CD8-positive, alpha-beta memory T cell (primary cell): ENCODE data around the gene TBC1D3B. TPM values are rescaled to one million over a fixed set of nuclear protein-coding genes. Genes with fewer than 3 reads are reported as not detected.
"Not testable (repeated sequence)": the region's sequence is repeated elsewhere in the genome, so short reads cannot be mapped to it uniquely, and the experiment has no call there.

Experiments used
- CTCF ChIA-PET: fragments of 350-600 bp; sonication (Branson Sonifier 250); formaldehyde crosslinking; loops from one replicate; lab custom pipeline; 2021; ENCODE audit warnings: antibody characterized with exemption; lab: Charles Lee
- POLR2A ChIA-PET: fragments of 350-600 bp; sonication (Branson Sonifier 250); formaldehyde crosslinking; loops from one replicate; lab custom pipeline; 2021; ENCODE audit warnings: antibody characterized with exemption; lab: Charles Lee
- DNase-seq, 5 donors: peaks; one replicate each; pipeline versions ENCODE4 v3.0.0 to v3.0.0-alpha.2; 2020 to 2022; ENCODE audit warnings: mixed read lengths in 1 of 5
- H3K27ac ChIP-seq: one replicate; pipeline ENCODE4 v1.7.0; 2013; ENCODE audit warnings: low read depth, mild to moderate bottlenecking, low read length, moderate library complexity
- H3K27me3 ChIP-seq: 2 replicates; pipeline ENCODE4 v1.7.0; 2013; ENCODE audit warnings: low read length, mild to moderate bottlenecking; ENCODE audit not compliant: insufficient read depth, poor library complexity, severe bottlenecking
- H3K36me3 ChIP-seq: 2 replicates; pipeline ENCODE4 v1.7.0; 2013; ENCODE audit warnings: mild to moderate bottlenecking, low read length, moderate library complexity; ENCODE audit not compliant: insufficient read depth
- H3K4me1 ChIP-seq: 2 replicates; pipeline ENCODE4 v1.7.0; 2013; ENCODE audit warnings: mild to moderate bottlenecking, low read length, moderate library complexity; ENCODE audit not compliant: insufficient read depth
- H3K4me3 ChIP-seq: 2 replicates; pipeline ENCODE4 v1.7.0; 2013; ENCODE audit warnings: mild to moderate bottlenecking, low read length
- H3K9me3 ChIP-seq: 2 replicates; pipeline ENCODE4 v1.7.0; 2013; ENCODE audit warnings: mild to moderate bottlenecking, low read length
- H3K27ac Mint-ChIP-seq, 8 donors: one replicate each; pipeline ENCODE4 v1.8.0; 2020 to 2021; ENCODE audit warnings: mixed read lengths in 8 of 8, mild to moderate bottlenecking in 6 of 8, inconsistent platforms in 3 of 8, moderate library complexity in 3 of 8
- H3K27me3 Mint-ChIP-seq, 2 donors: one replicate each; pipeline ENCODE4 v1.8.0; 2020 to 2021; ENCODE audit warnings: mixed read lengths in 2 of 2, mild to moderate bottlenecking in 1 of 2, moderate library complexity in 1 of 2
- H3K36me3 Mint-ChIP-seq, 3 donors: one replicate each; pipeline ENCODE4 v1.8.0; 2020 to 2021; ENCODE audit warnings: mixed read lengths in 3 of 3, inconsistent platforms in 1 of 3, mild to moderate bottlenecking in 1 of 3
- H3K4me1 Mint-ChIP-seq, 3 donors: one replicate each; pipeline ENCODE4 v1.8.0; 2020 to 2021; ENCODE audit warnings: mixed read lengths in 3 of 3, inconsistent platforms in 1 of 3, mild to moderate bottlenecking in 1 of 3
- H3K4me3 Mint-ChIP-seq, 7 donors: one replicate each; pipeline ENCODE4 v1.8.0; 2020 to 2021; ENCODE audit warnings: mixed read lengths in 7 of 7, mild to moderate bottlenecking in 6 of 7, moderate library complexity in 4 of 7, inconsistent platforms in 2 of 7
- H3K9me3 Mint-ChIP-seq, 5 donors: one replicate each; pipeline ENCODE4 v1.8.0; 2020 to 2022; ENCODE audit warnings: mixed read lengths in 5 of 5, mild to moderate bottlenecking in 3 of 5, moderate library complexity in 2 of 5, inconsistent platforms in 1 of 5
- polyA plus RNA-seq: library from polyadenylated mRNA; unstranded; fragments of 300-500 nt; fragmentation: Illumina TruSeq; gene quantifications from one replicate; pipeline ENCODE4 v1.2.3, GENCODE V29; 2021
- total RNA-seq, 2 experiments: library from RNA; stranded (reverse); gene quantifications; one replicate each; pipeline ENCODE4 v1.2.3, GENCODE V29; 2021

Gene TBC1D3B
- total and polyA plus RNA-seq, 3 experiments from 2014 or later, result 0.49 to 4.4 (median 3.3) TPM

DNA sequence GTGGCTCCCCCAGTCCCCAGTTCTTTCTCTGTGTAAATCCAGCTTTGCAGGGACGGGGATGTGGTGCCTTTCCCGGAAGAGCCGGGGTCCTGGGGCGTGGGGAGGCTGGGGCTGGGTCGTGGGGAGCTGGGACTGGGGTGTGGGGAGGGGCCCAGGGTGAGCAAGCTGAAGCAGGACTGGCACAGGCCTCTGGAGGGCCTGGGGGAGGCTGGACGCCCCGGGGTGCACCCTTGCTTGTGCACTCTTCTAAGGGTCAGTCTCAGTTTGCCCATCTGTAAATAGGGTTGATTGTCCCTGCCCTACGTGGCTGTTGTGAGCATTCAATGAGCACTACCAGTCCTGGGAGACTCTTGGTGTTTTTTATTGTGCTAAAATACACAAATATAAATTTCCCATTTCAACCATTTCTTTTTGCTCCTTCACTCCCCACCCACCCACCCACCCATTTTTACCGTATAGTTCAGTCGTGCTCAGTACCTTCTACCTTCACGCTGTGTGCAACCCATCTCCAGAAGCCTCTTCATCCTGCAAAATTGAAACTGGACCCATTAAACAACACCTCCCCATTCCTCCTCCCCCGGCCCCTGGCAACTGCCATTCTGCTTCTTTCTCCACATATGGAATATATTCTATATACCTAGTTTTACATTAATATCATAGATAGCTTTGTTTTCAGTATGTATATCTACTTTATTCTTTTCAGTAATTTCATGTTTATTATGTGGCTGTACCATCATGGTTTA lies 7.8 kb upstream of the TBC1D3B start:
- ChIA-PET POLR2A (interaction anchor here (0.6 to 4.6 kb wide), 3 partner anchors 10 to 284 kb away, joined by 3 to 130 read pairs (median 6); partner anchors contain the start of genes CCL3L1 and CCL3L3), CTCF (interaction anchor here (0.7 to 1.7 kb wide), 10 partner anchors 8 to 420 kb away, joined by 3 to 6 read pairs (median 3); no protein-coding TSS in a partner anchor)
- no peaks in the 10 kb centered on the region for H3K27me3 ChIP-seq
- H3K4me1 ChIP-seq, result peaks cover 15% of the 10 kb centered on the region
- Mint-ChIP-seq H3K36me3 (peaks cover 0 to 55% (median 1%) of the 10 kb centered on the region in 3 donors), H3K27ac (peak overlapping the region; percentile 71 to 100 (median 84)), H3K27me3 (peaks cover 0 to 34% of the 10 kb centered on the region in 2 donors), H3K4me1 (peaks cover 31 to 62% (median 60%) of the 10 kb centered on the region in 3 donors), H3K9me3 (no peaks in the 10 kb centered on the region), H3K4me3 (peak overlapping the region; percentile 80 to 99 (median 95))
- DNase-seq, result peak in 1 of 5 donors; percentile 55
- H3K4me3 ChIP-seq, result peak overlapping the region; percentile 45
- H3K27ac ChIP-seq, result peak overlapping the region; percentile 69
- no peaks in the 10 kb centered on the region for H3K36me3 ChIP-seq
- no peaks in the 10 kb centered on the region for H3K9me3 ChIP-seq

DNA sequence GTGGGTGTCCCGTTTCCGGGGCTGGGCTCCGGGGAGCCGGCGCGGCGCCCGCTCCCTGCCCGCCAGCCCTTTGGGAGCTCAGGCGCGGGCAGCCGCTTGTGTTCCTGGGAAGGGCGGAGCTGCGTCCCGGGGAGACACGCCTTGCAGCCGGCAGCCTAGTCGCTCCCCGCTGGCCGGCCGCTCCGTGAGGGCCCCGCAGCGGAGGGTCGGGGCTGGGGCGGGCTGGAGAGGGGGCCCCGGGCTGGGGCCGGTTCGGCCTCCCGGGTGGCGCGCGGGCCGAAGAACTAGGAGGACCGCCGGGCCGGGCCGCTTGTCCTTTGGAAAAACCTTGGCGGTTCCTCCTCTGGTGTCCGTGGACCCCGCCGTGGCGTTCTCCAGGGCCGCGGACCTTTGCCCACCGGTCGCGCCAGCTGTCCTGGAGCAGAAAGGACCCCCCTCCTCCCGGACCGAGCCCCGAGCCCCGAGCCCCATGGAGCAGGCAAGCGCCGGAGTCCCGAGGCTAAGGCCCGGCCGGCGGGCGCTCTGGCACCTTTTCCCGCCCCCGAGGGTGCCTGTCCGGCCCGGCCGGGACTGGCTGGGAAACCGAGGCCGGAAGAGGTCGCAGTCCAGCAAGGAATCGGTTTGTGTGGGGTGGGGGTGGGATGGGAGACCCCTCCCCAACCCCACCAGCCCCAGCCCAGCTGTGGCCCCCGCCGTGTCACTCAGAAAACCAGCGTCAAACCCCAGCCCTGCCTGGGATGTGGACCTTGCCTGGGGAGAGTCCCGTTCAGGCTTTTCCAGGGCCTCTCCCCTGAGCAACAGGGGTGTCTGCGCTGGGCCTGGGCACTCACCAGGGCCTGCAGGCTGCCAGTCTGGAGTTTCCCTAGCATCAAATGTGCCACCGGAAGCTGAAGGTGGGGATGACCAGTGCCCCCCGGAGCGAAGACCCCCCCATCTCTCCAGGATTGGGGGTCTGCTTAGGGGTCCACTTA lies 6.8 kb upstream of the TBC1D3B start:
- no peaks in the 10 kb centered on the region for H3K9me3 ChIP-seq
- ChIA-PET POLR2A (interaction anchor here (1.0 to 4.6 kb wide), 3 partner anchors 11 to 27 kb away, joined by 3 to 130 read pairs (median 3); partner anchors contain the start of genes CCL3L1, CCL3L3 and CCL4L2), CTCF (interaction anchor here (0.7 to 2.0 kb wide), 10 partner anchors 8 to 419 kb away, joined by 3 to 9 read pairs (median 4); partner anchors contain the start of genes CCL3L1 and CCL3L3)
- Mint-ChIP-seq H3K27me3 (peaks cover 0 to 34% of the 10 kb centered on the region in 2 donors), H3K27ac (peak overlapping the region; percentile 70 to 100 (median 88)), H3K4me3 (peak overlapping the region; percentile 80 to 99 (median 95)), H3K36me3 (peaks cover 0 to 53% (median 1%) of the 10 kb centered on the region in 3 donors), H3K9me3 (no peaks in the 10 kb centered on the region), H3K4me1 (peaks cover 23 to 53% (median 51%) of the 10 kb centered on the region in 3 donors)
- peaks cover 10% of the 10 kb centered on the region for H3K4me1 ChIP-seq
- H3K27me3 ChIP-seq, result no peaks in the 10 kb centered on the region
- H3K27ac ChIP-seq, result peak overlapping the region; percentile 69
- peak in 1 of 5 donors; percentile 67 for DNase-seq
- peak overlapping the region; percentile 45 for H3K4me3 ChIP-seq
- no peaks in the 10 kb centered on the region for H3K36me3 ChIP-seq

DNA sequence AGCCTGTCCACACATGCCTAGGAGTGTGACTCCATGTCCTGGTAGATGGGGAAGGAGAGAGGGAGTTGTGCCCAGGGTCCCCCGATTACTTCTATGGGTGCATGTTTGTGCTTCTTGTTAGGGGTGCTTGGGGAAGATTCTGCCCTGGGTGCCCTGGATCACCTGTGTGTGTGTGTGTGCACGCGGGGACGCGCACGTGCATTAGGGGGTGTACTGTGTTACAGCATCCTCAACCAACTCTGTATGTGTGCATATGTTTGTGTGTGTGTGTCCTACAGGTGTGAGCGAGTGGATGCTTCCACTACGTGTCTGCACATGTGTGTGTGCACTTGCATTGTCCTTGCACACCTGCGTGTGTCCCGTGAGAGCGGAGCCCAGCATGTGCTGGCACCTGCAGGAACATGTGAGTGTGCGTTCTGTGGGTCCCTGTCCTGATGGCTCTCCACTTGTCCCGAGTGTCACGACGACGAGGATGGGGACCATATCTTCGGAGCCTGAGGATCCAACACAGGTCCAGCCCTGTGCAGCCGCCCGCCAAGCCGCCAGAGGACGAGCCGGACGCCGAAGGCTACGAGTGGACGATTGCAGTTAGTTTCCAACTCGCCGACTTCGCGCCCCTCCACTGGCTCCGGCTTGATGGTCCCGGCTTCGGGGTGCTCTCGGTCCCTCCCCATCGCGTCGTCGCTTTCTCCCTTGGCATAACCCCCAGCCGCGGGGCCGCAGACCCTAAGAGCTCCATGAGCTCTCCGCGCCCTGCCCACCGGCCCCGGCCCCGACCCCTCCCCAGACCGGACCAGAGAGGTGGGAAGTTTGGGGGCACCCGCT lies 6.0 kb upstream of the TBC1D3B start:
- peak in 1 of 5 donors; percentile 58 for DNase-seq
- Mint-ChIP-seq H3K27me3 (peaks cover 0 to 34% of the 10 kb centered on the region in 2 donors), H3K4me1 (peaks cover 15 to 44% (median 42%) of the 10 kb centered on the region in 3 donors), H3K36me3 (peaks cover 0 to 45% (median 0%) of the 10 kb centered on the region in 3 donors), H3K27ac (peak overlapping the region; percentile 23 to 97 (median 86)), H3K9me3 (no peaks in the 10 kb centered on the region), H3K4me3 (peak overlapping the region; percentile 67 to 99 (median 95))
- no peaks in the 10 kb centered on the region for H3K36me3 ChIP-seq
- no peak overlapping the region for H3K4me3 ChIP-seq
- H3K9me3 ChIP-seq, result no peaks in the 10 kb centered on the region
- H3K27ac ChIP-seq, result no peak overlapping the region
- H3K27me3 ChIP-seq, result no peaks in the 10 kb centered on the region
- ChIA-PET CTCF (interaction anchor here (1.0 to 2.0 kb wide), 8 partner anchors 9 to 418 kb away, joined by 3 to 9 read pairs (median 4); partner anchors contain the start of genes CCL3L1 and CCL3L3), POLR2A (interaction anchor here (1.0 to 4.6 kb wide), 3 partner anchors 12 to 28 kb away, joined by 3 to 130 read pairs (median 3); partner anchors contain the start of genes CCL3L1, CCL3L3 and CCL4L2)
- H3K4me1 ChIP-seq, result peaks cover 1% of the 10 kb centered on the region

DNA sequence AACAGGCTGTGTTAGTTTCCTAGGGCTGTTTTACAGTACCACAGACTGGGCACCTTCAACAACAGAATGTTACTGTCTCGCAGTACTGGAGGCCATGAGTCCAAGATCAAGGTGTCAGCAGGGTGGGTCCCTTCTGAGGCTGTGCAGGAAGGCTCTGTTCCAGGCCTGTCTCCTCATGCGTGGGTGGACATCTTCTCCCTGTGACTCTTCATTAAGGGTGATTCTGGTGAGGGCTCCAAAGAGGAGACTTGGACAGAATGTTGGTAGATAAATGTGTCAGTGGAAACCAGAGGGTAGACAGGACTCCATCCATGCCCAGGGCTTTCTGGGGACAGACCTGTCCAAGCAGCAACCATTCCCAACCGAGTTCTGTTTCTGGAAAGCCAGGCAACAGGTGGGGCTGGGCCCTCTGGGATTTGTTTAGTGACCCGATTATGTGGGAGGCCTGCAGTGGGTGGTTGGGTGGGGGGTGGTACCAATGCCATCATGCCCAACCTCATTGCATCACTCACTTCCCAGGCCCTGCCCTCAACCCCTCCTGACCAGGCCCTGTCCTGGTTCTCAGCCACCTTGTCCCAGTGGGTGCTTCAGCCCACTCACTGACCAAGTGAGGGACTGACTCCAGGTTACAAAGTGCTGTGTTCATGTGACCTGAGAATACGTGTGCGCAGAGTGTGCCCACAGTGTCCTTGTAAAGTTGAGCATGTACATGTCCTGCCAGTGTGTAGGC lies 5.2 kb upstream of the TBC1D3B start:
- not testable (repeated sequence) for H3K27ac ChIP-seq, H3K4me3 ChIP-seq, H3K4me1 ChIP-seq, DNase-seq, H3K27me3 ChIP-seq, H3K9me3 Mint-ChIP-seq, H3K9me3 ChIP-seq, H3K36me3 ChIP-seq
- H3K4me1 Mint-ChIP-seq, result peaks cover 10 to 36% (median 34%) of the 10 kb centered on the region in 3 donors
- H3K4me3 Mint-ChIP-seq, result peak overlapping the region; percentile 67 to 99 (median 95)
- H3K36me3 Mint-ChIP-seq, result peaks cover 0 to 39% (median 0%) of the 10 kb centered on the region in 3 donors
- POLR2A ChIA-PET, result interaction anchor here (1.0 to 4.6 kb wide), 2 partner anchors 11 to 13 kb away, joined by 3 to 130 read pairs; partner anchors contain the start of genes CCL3L1 and CCL3L3
- H3K27ac Mint-ChIP-seq, result peak overlapping the region in 7 of 8 donors; percentile 73 to 97 (median 90)
- CTCF ChIA-PET, result interaction anchor here (1.1 to 2.0 kb wide), 3 partner anchors 11 to 301 kb away, joined by 3 to 9 read pairs (median 4); no protein-coding TSS in a partner anchor
- peaks cover 0 to 34% of the 10 kb centered on the region in 2 donors for H3K27me3 Mint-ChIP-seq

DNA sequence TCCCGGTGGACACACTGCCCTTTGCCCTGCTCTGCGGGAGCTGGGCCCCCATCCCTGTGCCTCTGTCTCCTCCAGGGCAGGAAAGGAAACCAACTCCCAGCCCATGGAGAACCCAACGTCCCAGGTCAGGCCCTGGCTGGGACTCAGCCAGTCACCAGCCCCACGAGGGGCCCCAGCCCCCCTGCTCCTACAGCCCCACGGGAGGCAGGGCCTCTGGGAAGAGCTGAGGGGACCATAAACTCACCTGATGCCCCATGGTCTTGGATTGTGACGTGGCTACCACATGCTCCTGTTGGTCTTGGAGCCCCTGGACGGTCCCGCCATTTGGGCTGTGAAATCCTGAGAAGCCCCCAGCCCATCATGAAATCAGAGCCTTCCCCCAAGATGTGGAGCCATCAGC lies 7.6 kb downstream of the TBC1D3B start:
- H3K27me3 Mint-ChIP-seq, H3K4me3 Mint-ChIP-seq, H3K27ac ChIP-seq, H3K4me3 ChIP-seq, H3K9me3 Mint-ChIP-seq, H3K4me1 ChIP-seq, H3K27ac Mint-ChIP-seq, H3K36me3 ChIP-seq, CTCF ChIA-PET, H3K9me3 ChIP-seq, H3K4me1 Mint-ChIP-seq, H3K27me3 ChIP-seq, POLR2A ChIA-PET, H3K36me3 Mint-ChIP-seq, DNase-seq: not testable (repeated sequence)

DNA sequence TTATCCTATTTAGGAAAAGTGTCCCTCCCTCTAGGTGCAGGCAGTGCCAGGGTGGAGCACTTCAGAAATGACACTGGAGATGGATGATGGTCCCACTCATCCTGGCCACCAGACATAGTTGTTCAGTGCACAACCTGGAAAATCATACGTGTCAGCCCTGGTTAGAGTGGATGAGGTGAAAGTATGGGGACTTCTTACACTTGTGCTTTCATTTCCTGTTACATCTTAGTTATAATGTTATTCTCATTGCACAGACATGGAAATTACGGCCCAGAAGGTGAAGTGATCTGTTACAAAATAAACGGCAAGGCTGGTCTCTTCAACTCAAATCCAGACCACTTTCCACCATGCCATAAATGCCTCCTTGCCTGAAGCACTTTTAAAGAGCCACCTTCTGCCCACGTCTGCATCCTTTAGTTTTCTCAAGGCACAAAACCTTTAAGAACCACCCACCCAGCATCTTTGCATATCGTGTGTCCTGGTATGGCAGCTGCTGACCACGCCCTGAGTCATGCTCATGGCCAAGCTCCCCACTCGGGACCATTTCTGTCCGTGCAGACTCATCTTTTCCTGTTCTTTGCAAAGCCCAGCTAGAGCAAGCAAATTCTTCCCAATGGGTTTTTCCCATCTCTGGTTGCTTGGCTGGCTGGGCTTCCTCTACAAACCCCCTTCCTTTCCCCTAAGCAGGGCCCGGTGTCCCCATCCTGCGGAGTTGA lies 22.4 kb downstream of the TBC1D3B start:
- H3K9me3 Mint-ChIP-seq, result no peaks in the 10 kb centered on the region
- DNase-seq, result no peak
- H3K4me3 Mint-ChIP-seq, result peak overlapping the region in 2 of 7 donors; percentile 7 to 25
- Histone ChIP-seq H3K36me3 (no peaks in the 10 kb centered on the region), H3K4me1 (no peaks in the 10 kb centered on the region), H3K27ac (no peak overlapping the region), H3K9me3 (no peaks in the 10 kb centered on the region), H3K27me3 (no peaks in the 10 kb centered on the region), H3K4me3 (no peak overlapping the region)
- CTCF ChIA-PET, result interaction anchor here (9.1 kb wide), 1 partner anchor 180 kb away, joined by 212 read pairs; no protein-coding TSS in a partner anchor
- H3K36me3 Mint-ChIP-seq, result no peaks in the 10 kb centered on the region
- peak overlapping the region in 2 of 8 donors; percentile 26 to 35 for H3K27ac Mint-ChIP-seq
- H3K4me1 Mint-ChIP-seq, result peaks cover 1 to 19% (median 15%) of the 10 kb centered on the region in 3 donors
- POLR2A ChIA-PET, result no interaction called here
- peaks cover 2 to 20% of the 10 kb centered on the region in 2 donors for H3K27me3 Mint-ChIP-seq
